Measurements from ENCODE around the gene SSBP2.

DNA sequence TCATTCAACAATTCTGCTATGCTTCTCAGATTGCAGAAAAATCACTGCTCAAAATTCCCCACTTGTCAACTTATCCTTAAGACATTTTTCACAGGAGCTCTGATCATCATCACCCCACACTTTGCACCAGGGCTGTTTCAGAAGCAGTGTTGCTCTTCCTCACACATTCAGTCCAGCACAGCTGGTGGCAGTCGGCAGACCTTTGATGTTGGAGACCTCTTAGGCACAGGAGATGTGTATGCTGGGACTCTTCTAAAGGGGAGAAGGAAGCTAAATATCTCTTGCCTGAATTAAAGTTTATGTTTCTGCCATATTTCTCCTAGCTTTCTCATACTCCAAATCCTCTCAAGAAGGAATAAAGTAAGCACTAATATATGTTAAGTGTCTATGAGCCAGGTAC lies 44.8 kb upstream of the SSBP2 start:
- TF ChIP-seq TAF7 (optimal IDR thresholded peaks at IDR 0.05; ENCODE audit: borderline replicate concordance, low read depth, low read length) = no peak
- no peak for TF ChIP-seq CHD1 (IDR thresholded peaks at IDR 0.05; ENCODE audit: low read depth, low read length)
